MM.1S (cell line): Measurements from ENCODE around the gene SLC17A9.

Experiments
- EZH2 ChIP-seq: fragments of 300-600 bp; sonication (generic); optimal IDR thresholded peaks from 2 replicates; pipeline ENCODE3; 2017; ENCODE audit warnings: low read depth, mild to moderate bottlenecking, antibody characterized with exemption, low read length, mixed read lengths
- EZH2phosphoT487 ChIP-seq: fragments of 300-600 bp; sonication (generic); IDR thresholded peaks from 2 replicates; pipeline ENCODE4 v1.6.1; 2018; ENCODE audit warnings: antibody characterized with exemption, low read length
- TF ChIP-seq, protein P1 (sequence below): fragments of 300-600 bp; sonication (generic); IDR thresholded peaks from 2 replicates; pipeline ENCODE4 v1.5.1; 2016; ENCODE audit warnings: antibody characterized with exemption, low read length, mixed read lengths

DNA sequence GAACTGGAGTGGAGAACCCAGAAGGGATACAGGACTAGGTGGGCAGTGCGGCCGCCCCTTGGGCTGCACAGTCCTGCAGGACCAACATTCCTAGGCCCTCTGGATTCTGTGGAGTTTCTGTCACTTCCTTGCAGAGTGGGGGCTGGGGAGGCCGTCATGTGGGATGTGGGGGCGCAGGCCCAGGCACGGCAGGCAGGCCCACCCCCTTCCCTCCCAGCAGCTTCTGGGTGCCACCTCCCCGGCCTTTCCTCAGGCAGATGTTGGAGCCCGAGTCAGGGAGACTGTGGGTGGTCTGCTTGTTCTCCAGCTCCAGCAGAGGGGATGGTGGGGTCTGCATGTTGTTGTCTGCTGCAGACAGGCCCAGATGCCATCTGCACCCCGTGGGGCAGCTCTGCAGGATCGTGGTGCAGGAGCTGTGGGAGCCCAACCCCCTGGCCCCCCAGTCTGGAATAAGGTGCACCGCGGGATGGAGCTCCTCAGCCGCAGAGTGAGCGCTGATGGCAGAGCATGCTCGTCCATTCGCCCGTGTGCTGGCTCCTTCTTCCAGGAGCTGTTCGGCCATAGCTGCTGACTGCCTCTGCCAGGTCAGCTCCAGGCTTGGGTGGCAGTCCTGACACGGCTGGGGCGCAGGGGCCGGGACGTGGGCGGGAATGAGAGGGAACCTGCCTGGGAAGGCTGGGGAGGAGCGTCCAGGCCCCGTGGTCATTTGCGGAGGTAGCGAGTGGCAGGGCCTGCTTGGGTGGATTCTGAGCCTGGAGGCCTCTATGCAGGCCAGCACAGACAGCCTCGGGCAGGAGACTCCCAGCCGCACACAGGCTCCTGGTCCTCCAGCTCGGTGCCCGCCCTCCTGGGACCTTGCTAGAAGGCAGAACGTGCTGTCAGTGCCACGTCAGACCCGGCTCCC, 18.1 kb downstream of the SLC17A9 start:
- TF ChIP-seq, protein P1, sequence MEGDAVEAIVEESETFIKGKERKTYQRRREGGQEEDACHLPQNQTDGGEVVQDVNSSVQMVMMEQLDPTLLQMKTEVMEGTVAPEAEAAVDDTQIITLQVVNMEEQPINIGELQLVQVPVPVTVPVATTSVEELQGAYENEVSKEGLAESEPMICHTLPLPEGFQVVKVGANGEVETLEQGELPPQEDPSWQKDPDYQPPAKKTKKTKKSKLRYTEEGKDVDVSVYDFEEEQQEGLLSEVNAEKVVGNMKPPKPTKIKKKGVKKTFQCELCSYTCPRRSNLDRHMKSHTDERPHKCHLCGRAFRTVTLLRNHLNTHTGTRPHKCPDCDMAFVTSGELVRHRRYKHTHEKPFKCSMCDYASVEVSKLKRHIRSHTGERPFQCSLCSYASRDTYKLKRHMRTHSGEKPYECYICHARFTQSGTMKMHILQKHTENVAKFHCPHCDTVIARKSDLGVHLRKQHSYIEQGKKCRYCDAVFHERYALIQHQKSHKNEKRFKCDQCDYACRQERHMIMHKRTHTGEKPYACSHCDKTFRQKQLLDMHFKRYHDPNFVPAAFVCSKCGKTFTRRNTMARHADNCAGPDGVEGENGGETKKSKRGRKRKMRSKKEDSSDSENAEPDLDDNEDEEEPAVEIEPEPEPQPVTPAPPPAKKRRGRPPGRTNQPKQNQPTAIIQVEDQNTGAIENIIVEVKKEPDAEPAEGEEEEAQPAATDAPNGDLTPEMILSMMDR = no peak
- no peak for TF ChIP-seq EZH2
- TF ChIP-seq EZH2phosphoT487 = no peak; the same call in 1 of the 2 replicates
